GM12878 (cell line): Measurements from ENCODE around the gene TFR2.

Experiments used
- POLR2A ChIP-seq: IDR thresholded peaks from 2 replicates; pipeline ENCODE4 v1.6.1; 2011; ENCODE audit warnings: low read depth, mild to moderate bottlenecking, low read length
- SMC3 ChIP-seq: IDR thresholded peaks from 2 replicates; pipeline ENCODE4 v1.6.1; 2011; ENCODE audit warnings: low read length, improper control_type of control experiment, borderline replicate concordance
- TF ChIP-seq, protein P1 (sequence below): fragments of 450-650 bp; IDR thresholded peaks from 2 replicates; pipeline ENCODE4 v1.6.1; 2017; ENCODE audit warnings: mild to moderate bottlenecking
- TF ChIP-seq, protein P2 (sequence below): fragments of 450-650 bp; IDR thresholded peaks from 2 replicates; pipeline ENCODE4 v1.6.1; 2017; ENCODE audit warnings: borderline replicate concordance
- TF ChIP-seq, protein P3 (sequence below), 3 experiments: IDR thresholded peaks in 2 of 3; conservative IDR thresholded peaks in 1 of 3; 2 replicates each; pipeline ENCODE4 v1.5.1; 2011; ENCODE audit warnings: low read depth in 3 of 3, low read length in 3 of 3, mild to moderate bottlenecking in 3 of 3, control low read depth in 2 of 3, moderate library complexity in 2 of 3, inconsistent platforms in 1 of 3, mixed read lengths in 1 of 3; ENCODE audit not compliant: control insufficient read depth in 2 of 3, insufficient read depth in 1 of 3; ENCODE audit errors: extremely low read depth in 1 of 3

DNA sequence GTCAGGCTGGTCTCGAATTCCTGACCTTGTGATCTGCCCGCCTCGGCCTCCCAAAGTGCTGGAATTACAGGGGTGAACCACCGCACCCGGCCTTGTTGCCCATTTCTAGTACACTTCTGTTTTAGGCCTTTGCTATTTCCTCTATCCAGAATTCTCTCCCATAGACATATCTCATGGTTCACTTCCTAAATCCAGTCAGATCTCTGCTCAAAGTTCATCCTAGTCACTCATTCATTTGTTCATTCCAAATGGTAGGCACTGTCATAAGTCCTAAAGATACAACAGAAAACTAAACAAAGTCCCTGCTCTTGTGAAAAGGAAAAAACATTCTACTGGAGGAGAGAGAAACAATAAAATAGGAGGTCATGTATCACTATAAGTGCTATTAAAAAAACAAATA is 31.4 kb downstream of the TFR2 start:
- TF ChIP-seq SMC3 (no peak), POLR2A (no peak)
- TF ChIP-seq, protein P1, sequence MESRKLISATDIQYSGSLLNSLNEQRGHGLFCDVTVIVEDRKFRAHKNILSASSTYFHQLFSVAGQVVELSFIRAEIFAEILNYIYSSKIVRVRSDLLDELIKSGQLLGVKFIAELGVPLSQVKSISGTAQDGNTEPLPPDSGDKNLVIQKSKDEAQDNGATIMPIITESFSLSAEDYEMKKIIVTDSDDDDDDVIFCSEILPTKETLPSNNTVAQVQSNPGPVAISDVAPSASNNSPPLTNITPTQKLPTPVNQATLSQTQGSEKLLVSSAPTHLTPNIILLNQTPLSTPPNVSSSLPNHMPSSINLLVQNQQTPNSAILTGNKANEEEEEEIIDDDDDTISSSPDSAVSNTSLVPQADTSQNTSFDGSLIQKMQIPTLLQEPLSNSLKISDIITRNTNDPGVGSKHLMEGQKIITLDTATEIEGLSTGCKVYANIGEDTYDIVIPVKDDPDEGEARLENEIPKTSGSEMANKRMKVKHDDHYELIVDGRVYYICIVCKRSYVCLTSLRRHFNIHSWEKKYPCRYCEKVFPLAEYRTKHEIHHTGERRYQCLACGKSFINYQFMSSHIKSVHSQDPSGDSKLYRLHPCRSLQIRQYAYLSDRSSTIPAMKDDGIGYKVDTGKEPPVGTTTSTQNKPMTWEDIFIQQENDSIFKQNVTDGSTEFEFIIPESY, result no peak
- TF ChIP-seq, protein P2, sequence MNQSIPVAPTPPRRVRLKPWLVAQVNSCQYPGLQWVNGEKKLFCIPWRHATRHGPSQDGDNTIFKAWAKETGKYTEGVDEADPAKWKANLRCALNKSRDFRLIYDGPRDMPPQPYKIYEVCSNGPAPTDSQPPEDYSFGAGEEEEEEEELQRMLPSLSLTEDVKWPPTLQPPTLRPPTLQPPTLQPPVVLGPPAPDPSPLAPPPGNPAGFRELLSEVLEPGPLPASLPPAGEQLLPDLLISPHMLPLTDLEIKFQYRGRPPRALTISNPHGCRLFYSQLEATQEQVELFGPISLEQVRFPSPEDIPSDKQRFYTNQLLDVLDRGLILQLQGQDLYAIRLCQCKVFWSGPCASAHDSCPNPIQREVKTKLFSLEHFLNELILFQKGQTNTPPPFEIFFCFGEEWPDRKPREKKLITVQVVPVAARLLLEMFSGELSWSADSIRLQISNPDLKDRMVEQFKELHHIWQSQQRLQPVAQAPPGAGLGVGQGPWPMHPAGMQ, result no peak
- TF ChIP-seq, protein P3, sequence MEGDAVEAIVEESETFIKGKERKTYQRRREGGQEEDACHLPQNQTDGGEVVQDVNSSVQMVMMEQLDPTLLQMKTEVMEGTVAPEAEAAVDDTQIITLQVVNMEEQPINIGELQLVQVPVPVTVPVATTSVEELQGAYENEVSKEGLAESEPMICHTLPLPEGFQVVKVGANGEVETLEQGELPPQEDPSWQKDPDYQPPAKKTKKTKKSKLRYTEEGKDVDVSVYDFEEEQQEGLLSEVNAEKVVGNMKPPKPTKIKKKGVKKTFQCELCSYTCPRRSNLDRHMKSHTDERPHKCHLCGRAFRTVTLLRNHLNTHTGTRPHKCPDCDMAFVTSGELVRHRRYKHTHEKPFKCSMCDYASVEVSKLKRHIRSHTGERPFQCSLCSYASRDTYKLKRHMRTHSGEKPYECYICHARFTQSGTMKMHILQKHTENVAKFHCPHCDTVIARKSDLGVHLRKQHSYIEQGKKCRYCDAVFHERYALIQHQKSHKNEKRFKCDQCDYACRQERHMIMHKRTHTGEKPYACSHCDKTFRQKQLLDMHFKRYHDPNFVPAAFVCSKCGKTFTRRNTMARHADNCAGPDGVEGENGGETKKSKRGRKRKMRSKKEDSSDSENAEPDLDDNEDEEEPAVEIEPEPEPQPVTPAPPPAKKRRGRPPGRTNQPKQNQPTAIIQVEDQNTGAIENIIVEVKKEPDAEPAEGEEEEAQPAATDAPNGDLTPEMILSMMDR (IDR thresholded peaks at IDR 0.05 in 2 of 3, conservative IDR thresholded peaks at IDR 0.05 in 1 of 3; ENCODE audit: control insufficient read depth in 2 of 3, extremely low read depth in 1 of 3, insufficient read depth in 1 of 3, low read depth in 3 of 3, low read length in 3 of 3), result no peak
